Measurements from ENCODE around the gene RAB6B.

DNA sequence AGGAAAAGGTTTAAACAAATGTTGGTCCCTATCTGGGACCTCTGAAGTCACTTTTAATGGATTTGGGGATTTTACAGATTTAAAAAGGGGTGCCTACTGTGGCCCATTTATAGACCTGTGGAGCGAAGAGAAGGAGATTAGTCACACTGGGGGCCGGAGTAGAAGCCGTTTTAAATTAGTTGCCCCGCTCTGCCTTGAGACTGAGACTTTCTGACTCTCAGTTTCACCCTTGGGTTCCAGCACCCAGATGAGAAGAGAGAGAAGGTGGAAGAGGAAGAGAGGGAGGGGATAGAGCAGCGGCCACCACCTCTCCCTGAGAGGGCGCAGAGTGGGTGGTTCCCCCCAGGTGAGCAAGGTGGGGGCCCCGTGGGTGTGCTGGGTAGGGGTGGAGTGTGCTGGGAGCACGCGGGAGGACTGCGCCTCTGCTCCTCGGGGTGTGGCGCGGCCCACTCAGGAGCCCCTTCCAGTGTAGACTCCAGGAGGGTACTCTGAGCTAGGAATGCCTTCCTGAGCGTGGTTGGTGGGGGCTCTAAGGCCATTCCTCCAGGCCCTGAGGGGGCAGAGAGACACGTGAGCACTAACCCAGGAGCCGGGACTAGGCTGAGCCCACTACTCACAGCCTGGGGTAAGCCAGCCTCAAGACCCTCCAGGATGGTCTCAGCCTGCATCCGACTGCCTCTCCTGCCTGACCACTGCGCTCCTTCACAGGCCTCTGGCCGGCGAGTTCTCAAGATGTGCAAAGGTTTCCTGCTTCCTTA is 32.6 kb upstream of the RAB6B start:
- TF ChIP-seq, protein P1, sequence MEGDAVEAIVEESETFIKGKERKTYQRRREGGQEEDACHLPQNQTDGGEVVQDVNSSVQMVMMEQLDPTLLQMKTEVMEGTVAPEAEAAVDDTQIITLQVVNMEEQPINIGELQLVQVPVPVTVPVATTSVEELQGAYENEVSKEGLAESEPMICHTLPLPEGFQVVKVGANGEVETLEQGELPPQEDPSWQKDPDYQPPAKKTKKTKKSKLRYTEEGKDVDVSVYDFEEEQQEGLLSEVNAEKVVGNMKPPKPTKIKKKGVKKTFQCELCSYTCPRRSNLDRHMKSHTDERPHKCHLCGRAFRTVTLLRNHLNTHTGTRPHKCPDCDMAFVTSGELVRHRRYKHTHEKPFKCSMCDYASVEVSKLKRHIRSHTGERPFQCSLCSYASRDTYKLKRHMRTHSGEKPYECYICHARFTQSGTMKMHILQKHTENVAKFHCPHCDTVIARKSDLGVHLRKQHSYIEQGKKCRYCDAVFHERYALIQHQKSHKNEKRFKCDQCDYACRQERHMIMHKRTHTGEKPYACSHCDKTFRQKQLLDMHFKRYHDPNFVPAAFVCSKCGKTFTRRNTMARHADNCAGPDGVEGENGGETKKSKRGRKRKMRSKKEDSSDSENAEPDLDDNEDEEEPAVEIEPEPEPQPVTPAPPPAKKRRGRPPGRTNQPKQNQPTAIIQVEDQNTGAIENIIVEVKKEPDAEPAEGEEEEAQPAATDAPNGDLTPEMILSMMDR (IDR thresholded peaks at IDR 0.05; ENCODE audit: poor library complexity, severe bottlenecking): no peak
- TF ChIP-seq TAF1 (IDR thresholded peaks at IDR 0.05; ENCODE audit: low read depth): no peak
- TF ChIP-seq, protein P2, sequence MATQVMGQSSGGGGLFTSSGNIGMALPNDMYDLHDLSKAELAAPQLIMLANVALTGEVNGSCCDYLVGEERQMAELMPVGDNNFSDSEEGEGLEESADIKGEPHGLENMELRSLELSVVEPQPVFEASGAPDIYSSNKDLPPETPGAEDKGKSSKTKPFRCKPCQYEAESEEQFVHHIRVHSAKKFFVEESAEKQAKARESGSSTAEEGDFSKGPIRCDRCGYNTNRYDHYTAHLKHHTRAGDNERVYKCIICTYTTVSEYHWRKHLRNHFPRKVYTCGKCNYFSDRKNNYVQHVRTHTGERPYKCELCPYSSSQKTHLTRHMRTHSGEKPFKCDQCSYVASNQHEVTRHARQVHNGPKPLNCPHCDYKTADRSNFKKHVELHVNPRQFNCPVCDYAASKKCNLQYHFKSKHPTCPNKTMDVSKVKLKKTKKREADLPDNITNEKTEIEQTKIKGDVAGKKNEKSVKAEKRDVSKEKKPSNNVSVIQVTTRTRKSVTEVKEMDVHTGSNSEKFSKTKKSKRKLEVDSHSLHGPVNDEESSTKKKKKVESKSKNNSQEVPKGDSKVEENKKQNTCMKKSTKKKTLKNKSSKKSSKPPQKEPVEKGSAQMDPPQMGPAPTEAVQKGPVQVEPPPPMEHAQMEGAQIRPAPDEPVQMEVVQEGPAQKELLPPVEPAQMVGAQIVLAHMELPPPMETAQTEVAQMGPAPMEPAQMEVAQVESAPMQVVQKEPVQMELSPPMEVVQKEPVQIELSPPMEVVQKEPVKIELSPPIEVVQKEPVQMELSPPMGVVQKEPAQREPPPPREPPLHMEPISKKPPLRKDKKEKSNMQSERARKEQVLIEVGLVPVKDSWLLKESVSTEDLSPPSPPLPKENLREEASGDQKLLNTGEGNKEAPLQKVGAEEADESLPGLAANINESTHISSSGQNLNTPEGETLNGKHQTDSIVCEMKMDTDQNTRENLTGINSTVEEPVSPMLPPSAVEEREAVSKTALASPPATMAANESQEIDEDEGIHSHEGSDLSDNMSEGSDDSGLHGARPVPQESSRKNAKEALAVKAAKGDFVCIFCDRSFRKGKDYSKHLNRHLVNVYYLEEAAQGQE (IDR thresholded peaks at IDR 0.05; ENCODE audit: borderline replicate concordance): no peak
